Activated CD4-positive, alpha-beta T cell treated with anti-CD3 and anti-CD28 coated beads for 4 hours (primary cell): Measurements from ENCODE around the gene CREB3L4.
"Not testable (repeated sequence)": the region's sequence is repeated elsewhere in the genome, so short reads cannot be mapped to it uniquely, and the experiment has no call there.

Experiments used
- DNase-seq, 2 donors: peaks; one replicate each; pipeline ENCODE4 v3.0.0-alpha.2; 2020

CREB3L4 gene

DNA sequence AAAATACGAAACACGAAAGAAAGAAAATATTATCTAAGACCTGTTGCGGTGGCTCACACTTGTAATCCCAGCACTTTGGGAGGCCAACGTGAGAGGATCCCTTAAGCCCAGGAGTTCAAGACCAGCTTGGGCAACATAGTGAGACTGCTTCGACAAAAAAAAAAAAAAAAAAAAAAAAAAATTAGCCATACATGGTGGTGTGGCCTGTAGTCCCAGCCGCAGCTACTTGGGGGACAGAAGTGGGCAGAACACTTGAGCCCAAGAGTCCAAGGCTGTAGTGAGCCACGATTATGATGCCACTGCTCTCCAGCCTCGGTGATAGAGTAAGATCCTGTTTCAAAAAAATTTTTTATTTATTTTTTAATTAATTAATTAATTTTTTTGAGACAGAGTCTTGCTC, 19.9 kb downstream of the CREB3L4 start:
- DNase-seq = no peak

DNA sequence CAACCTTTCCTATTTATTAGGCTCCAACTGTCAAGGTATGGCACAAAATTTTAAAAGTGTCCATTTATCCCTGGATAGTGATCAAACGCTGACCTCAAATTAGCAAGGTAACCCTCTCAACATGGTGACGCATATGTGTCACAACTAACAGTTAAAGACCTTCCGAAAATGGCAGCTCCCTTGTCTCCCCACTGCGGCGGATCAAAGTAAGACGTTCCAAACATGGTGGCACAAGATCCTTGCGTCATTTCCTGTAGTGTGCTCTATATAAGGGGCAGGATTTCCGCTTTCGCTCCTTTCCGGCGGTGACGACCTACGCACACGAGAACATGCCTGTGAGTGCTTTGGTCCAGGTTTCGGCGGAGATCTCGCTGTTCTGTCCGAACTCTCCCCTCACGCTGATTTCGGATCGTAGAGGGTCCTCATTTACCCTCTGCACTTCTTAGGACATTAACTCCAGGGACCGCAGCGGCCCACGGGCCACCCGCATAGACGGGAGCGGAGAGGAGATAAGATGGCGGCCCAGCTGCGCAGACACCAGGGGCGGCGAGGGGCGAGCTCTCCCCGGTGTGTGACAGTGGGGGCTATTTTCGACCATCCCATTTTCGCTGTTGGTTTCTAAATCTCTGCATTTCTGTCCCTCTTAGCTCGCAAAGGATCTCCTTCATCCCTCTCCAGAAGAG, 22.9 kb downstream of the CREB3L4 start, which contains the start of gene RPS27:
Gene RPS27 (plus strand): TSS at position 295 of the 683 bp plus-strand sequence. CDS start 35 bp downstream, at position 330.
- peak; percentile 89 for DNase-seq

GRCh38 chr1:153991151-153991630, 23.5 kb downstream of the CREB3L4 start:
- no peak for DNase-seq

- DNase-seq = no peak
These were observed 24.1 kb downstream of the CREB3L4 start for GRCh38 chr1:153991806-153992205.

GRCh38 chr1:153995202-153995601, 27.5 kb downstream of the CREB3L4 start:
- DNase-seq = no peak

GRCh38 chr1:153995640-153996039, 27.9 kb downstream of the CREB3L4 start:
- DNase-seq = no peak

GRCh38 chr1:153996882-153997281, 29.2 kb downstream of the CREB3L4 start:
- DNase-seq = not testable (repeated sequence)

- DNase-seq = no peak
These were observed 32.7 kb downstream of the CREB3L4 start for GRCh38 chr1:154000420-154000819.

- no peak for DNase-seq
These were observed 38.4 kb downstream of the CREB3L4 start for GRCh38 chr1:154006136-154006535.

DNA sequence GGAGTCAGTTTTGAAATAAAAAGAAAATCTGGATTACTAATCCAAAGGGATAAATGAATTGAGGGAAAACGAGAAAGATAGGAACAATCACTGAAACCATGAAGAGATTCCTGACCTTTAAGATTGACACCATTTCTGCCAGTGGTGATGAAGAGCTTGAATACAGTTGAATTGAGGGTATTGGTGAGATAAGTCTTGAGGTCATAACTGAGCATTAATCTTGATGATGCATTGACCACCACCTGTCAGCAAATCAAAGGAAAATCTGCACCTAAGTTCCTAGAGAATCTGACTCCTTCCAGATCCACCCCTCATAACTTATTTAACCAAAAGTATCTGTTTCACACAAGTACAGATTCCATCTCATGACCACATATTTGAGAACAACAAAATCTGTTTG, 44.4 kb downstream of the CREB3L4 start:
- DNase-seq = no peak

DNA sequence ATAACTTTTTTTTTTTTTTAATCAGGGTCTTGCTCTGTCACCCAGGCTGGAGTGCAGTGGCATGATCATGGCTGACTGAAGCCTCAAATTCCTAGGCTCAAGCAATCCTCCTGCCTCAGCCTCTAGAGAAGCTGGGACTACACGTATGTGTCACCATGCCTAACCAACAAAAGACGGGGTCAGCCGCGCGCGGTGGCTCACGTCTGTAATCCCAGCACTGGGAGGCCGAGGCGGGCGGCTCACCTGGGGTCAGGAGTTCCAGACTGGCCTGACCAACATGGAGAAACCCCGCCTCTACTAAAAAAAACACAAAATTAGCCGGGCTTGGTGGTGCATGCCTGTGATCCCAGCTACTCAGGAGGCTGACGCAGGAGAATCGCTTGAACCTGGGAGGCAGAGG, 44.8 kb downstream of the CREB3L4 start:
- DNase-seq = not testable (repeated sequence)

GRCh38 chr1:154014154-154014907, 46.6 kb downstream of the CREB3L4 start:
- DNase-seq = no peak

GRCh38 chr1:154019269-154019668, 51.6 kb downstream of the CREB3L4 start:
- no peak for DNase-seq

DNA sequence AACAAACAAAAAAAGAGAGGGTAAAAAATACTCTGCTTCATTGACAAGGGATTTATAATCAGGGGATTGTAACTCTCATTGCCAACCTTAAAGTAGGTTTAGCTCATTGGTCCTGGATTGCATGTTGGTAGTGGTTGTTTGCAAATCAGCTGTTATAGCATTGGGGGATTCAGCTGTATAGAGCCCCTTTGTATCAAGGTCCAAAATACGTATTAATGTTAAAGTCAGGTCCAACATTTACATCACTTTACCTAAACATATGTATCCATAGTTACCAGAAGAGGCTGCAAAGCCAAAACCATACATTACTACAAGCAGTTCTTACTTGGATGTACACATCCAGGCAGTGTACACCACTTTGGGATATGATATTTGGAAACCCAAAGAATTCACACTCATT, 52.2 kb downstream of the CREB3L4 start:
- no peak for DNase-seq
